ENCODE data around the gene ATM.

Gene ATM

DNA sequence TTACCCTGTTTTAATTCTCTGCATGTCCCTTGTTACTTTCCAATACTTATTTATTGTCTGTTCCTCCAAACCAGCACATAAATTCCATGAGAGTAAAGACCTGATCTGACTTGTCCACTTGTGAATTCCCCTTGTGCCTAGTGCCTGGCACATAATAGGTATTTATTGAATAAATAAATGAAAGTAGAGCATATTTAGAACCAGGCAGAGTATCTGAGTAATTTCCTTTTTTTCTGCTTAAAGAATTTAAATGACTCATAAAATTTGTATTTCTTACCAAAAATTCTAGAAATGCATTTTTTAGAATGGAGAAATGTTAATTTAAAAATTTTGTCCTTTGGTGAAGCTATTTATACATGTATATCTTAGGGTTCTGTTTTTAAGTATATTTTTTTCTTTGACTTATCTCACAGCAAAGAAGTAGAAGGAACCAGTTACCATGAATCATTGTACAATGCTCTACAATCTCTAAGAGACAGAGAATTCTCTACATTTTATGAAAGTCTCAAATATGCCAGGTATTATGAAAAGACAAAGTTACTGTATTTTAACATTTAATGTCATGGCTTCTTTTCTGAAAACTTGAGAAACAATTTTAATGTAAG lies 96.8 kb downstream of the ATM start:
- TF ChIP-seq, protein P1, sequence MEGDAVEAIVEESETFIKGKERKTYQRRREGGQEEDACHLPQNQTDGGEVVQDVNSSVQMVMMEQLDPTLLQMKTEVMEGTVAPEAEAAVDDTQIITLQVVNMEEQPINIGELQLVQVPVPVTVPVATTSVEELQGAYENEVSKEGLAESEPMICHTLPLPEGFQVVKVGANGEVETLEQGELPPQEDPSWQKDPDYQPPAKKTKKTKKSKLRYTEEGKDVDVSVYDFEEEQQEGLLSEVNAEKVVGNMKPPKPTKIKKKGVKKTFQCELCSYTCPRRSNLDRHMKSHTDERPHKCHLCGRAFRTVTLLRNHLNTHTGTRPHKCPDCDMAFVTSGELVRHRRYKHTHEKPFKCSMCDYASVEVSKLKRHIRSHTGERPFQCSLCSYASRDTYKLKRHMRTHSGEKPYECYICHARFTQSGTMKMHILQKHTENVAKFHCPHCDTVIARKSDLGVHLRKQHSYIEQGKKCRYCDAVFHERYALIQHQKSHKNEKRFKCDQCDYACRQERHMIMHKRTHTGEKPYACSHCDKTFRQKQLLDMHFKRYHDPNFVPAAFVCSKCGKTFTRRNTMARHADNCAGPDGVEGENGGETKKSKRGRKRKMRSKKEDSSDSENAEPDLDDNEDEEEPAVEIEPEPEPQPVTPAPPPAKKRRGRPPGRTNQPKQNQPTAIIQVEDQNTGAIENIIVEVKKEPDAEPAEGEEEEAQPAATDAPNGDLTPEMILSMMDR (IDR thresholded peaks at IDR 0.05; ENCODE audit: low read depth, low read length) = no peak
- no peak overlapping the region for H3K4me3 ChIP-seq (ENCODE audit: low read depth, low read length)

DNA sequence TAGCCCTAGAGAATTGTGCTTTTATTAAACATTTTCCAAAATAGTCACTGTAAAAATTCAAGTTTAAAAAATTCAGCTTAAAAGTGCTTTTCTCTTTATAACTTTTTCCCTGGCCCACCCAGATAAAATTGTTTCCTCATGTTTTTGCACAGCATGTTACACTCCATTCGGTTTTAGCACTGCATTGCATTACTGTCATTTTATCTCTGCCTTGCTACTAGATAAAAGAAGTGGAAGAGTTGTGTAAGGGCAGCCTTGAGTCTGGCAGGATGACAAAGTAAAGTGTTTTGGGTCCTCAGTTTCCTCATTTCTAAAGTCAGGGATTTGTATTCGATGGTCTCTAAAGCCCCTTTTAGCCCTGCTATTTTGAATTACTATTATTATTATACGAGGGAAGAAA lies 99.8 kb downstream of the ATM start:
- no peak overlapping the region for H3K4me3 ChIP-seq (ENCODE audit: low read depth, low read length)
- TF ChIP-seq, protein P1 (IDR thresholded peaks at IDR 0.05; ENCODE audit: low read depth, low read length) = no peak

DNA sequence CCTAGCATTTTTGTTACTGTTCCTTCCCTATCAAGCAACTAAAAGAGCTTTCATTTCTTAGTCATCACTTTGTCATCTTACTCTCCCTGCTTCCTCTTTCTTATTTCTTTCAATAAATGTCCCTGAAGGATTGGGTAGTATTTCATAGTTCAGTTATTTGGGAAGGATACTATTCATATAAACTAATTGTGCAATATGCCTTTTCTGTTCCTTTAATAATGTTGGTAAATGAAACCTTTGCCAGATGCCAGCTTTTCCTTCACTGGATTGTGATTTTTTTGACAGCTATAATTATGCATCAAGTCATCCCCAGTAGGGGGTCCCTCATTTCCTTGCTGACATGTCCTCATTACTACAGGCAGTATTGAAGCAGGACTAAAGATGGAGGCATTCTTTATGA lies 101.7 kb downstream of the ATM start:
- TF ChIP-seq, protein P1 (IDR thresholded peaks at IDR 0.05; ENCODE audit: low read depth, low read length) = no peak
- no peak overlapping the region for H3K4me3 ChIP-seq (ENCODE audit: low read depth, low read length)

DNA sequence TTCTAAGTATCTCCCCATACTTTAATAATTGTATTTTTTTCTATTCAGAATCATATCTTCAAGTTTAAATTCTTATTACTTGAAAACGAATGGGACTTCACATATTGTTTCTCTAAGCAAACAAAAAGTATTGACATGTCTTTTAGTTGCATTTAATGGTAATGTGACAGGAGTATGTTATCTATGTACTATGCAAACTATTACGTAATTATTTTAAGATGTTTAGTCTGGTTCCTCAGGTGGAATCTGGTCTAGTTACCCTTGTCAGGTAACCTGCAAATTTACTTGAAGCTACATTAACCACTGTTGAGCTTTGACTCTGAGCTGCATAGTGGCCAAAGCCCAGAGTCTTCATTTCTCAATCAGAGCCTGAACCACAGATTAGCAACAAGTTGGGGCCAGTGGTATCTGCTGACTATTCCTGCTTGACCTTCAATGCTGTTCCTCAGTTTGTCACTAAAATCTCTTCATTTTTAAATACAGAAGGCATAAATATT lies 110.6 kb downstream of the ATM start:
- no peak overlapping the region for H3K4me3 ChIP-seq (ENCODE audit: low read depth, low read length)
- TF ChIP-seq, protein P1 (IDR thresholded peaks at IDR 0.05; ENCODE audit: low read depth, low read length) = no peak

DNA sequence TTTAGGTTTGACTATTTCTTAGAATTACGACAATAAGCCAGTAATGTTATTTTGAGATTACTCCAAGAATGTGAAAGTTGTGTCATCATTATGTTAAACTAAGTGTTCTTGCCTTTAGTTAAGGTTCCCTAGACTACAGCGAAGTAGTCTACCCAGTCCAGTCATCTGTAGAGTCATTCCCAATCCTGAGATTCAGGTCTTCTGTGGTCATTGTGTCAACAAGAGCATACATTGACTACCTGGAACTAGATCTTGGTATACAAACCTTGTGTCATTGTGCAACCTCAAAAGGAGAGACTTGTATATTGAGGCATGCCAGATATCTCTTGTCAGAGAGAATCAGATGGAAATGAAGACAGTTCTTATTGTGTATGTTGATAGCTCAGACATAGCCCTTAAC lies 115.9 kb downstream of the ATM start:
- TF ChIP-seq, protein P1 (IDR thresholded peaks at IDR 0.05; ENCODE audit: low read depth, low read length) = no peak
- H3K4me3 ChIP-seq (ENCODE audit: low read depth, low read length) = no peak overlapping the region

DNA sequence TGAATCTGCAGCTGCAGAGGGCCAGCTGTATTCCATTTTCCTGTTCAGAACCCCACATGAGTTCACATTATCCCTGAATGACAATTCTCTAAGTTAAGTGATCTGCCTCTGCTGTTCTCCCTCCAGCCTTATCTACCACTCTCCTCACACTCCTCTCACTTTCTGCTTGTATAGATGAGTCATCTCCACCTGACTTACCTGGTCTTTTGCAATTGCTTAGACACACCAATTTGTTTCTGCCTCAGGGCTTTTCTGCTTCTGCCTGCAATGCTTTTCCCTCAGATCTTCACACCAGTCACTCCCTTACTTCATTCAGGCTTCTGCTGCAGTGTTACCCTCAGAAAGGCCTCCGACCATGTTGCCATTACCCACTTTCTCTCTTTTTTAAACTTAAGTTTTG lies 118.1 kb downstream of the ATM start:
- TF ChIP-seq, protein P1 (IDR thresholded peaks at IDR 0.05; ENCODE audit: low read depth, low read length) = no peak
- no peak overlapping the region for H3K4me3 ChIP-seq (ENCODE audit: low read depth, low read length)

DNA sequence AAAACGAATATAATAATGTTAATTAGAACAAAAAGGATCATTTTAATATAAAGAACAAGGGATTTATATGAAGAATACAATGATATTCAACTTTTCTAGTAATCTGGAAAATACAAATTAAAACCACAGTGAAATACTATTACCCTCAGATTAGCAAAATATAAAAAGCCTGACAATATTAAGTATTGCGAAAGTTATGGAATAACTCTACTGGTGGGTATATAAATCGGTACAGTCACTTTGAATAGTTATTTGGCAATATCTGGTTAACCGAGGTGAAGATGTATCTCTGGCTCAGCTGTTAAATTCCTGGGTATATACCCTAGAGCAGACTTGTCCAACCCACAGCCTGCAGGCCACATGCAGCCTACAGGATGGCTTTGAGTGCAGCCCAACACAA lies 118.8 kb downstream of the ATM start:
- TF ChIP-seq, protein P1 (IDR thresholded peaks at IDR 0.05; ENCODE audit: low read depth, low read length) = no peak
- no peak overlapping the region for H3K4me3 ChIP-seq (ENCODE audit: low read depth, low read length)
